H9 (cell line): ENCODE data around the gene COL4A1. TPM values are rescaled to one million over a fixed set of nuclear protein-coding genes. Genes with fewer than 3 reads are reported as not detected.

Source experiments
- DNase-seq: peaks from one replicate; pipeline ENCODE4 v3.0.0-alpha.2; 2017
- H2AFZ ChIP-seq: one replicate; pipeline ENCODE4 v1.6.1; 2013; ENCODE audit warnings: mild to moderate bottlenecking, low read length, control low read depth, moderate library complexity
- H2AK5ac ChIP-seq: 2 replicates; pipeline ENCODE4 v1.6.1; 2013; ENCODE audit warnings: low read length, control low read depth, mixed read lengths; ENCODE audit not compliant: insufficient read length
- H2BK120ac ChIP-seq: one replicate; pipeline ENCODE4 v1.6.1; 2013; ENCODE audit warnings: low read depth, mild to moderate bottlenecking, low read length, control low read depth, inconsistent platforms; ENCODE audit not compliant: poor library complexity, severe bottlenecking
- H2BK12ac ChIP-seq: 2 replicates; pipeline ENCODE4 v1.6.1; 2013; ENCODE audit warnings: low read length, control low read depth, mixed read lengths, low read depth; ENCODE audit not compliant: insufficient read length
- H2BK15ac ChIP-seq: 2 replicates; pipeline ENCODE4 v1.6.1; 2013; ENCODE audit warnings: low read depth, low read length, control low read depth
- H2BK20ac ChIP-seq: one replicate; pipeline ENCODE4 v1.6.1; 2013; ENCODE audit warnings: low read depth, mild to moderate bottlenecking, low read length, control low read depth, inconsistent platforms; ENCODE audit not compliant: poor library complexity, severe bottlenecking
- H2BK5ac ChIP-seq: 2 replicates; pipeline ENCODE4 v1.6.1; 2013; ENCODE audit warnings: low read length, control low read depth, mixed read lengths; ENCODE audit not compliant: insufficient read length
- H3K14ac ChIP-seq: 2 replicates; pipeline ENCODE4 v1.6.1; 2013; ENCODE audit warnings: low read length, control low read depth; ENCODE audit not compliant: insufficient read depth
- H3K18ac ChIP-seq: 2 replicates; pipeline ENCODE4 v1.6.1; 2013; ENCODE audit warnings: low read depth, mild to moderate bottlenecking, mixed read lengths, low read length, control low read depth; ENCODE audit not compliant: insufficient read length
- H3K23ac ChIP-seq: 2 replicates; pipeline ENCODE4 v1.6.1; 2013; ENCODE audit warnings: low read length, control low read depth, mixed read lengths, low read depth; ENCODE audit not compliant: insufficient read length
- H3K23me2 ChIP-seq: 2 replicates; pipeline ENCODE4 v1.6.1; 2013; ENCODE audit warnings: low read depth, mild to moderate bottlenecking, mixed read lengths, low read length, control low read depth; ENCODE audit not compliant: insufficient read length, poor library complexity, severe bottlenecking
- H3K27ac ChIP-seq: 2 replicates; pipeline ENCODE4 v1.5.1; 2013; ENCODE audit warnings: low read length, control low read depth, mixed read lengths, low read depth; ENCODE audit not compliant: insufficient read length
- H3K27me3 ChIP-seq: 2 replicates; pipeline ENCODE4 v1.6.1; 2013; ENCODE audit warnings: low read length, control low read depth, inconsistent platforms; ENCODE audit not compliant: insufficient read depth
- H3K4ac ChIP-seq: 2 replicates; pipeline ENCODE4 v1.6.1; 2013; ENCODE audit warnings: low read depth, mild to moderate bottlenecking, control low read depth, inconsistent platforms, low read length, moderate library complexity
- H3K4me1 ChIP-seq: 2 replicates; pipeline ENCODE4 v1.6.1; 2013; ENCODE audit warnings: low read length, control low read depth, inconsistent platforms; ENCODE audit not compliant: insufficient read depth
- H3K4me2 ChIP-seq: 2 replicates; pipeline ENCODE4 v1.6.1; 2013; ENCODE audit warnings: low read length, control low read depth, mixed read lengths; ENCODE audit not compliant: insufficient read length, insufficient read depth
- H3K56ac ChIP-seq: 2 replicates; pipeline ENCODE4 v1.6.1; 2013; ENCODE audit warnings: low read depth, mild to moderate bottlenecking, mixed read lengths, low read length, control low read depth; ENCODE audit not compliant: insufficient read length
- H3K79me1 ChIP-seq: 2 replicates; pipeline ENCODE4 v1.6.1; 2013; ENCODE audit warnings: low read depth, mild to moderate bottlenecking, moderate library complexity, low read length, control low read depth, inconsistent platforms; ENCODE audit not compliant: insufficient read depth, poor library complexity, severe bottlenecking
- H3K79me2 ChIP-seq: 2 replicates; pipeline ENCODE4 v1.6.1; 2013; ENCODE audit warnings: low read length, control low read depth, inconsistent platforms; ENCODE audit not compliant: insufficient read depth
- H3K9ac ChIP-seq: 2 replicates; pipeline ENCODE4 v1.6.1; 2013; ENCODE audit warnings: low read length, control low read depth, mixed read lengths; ENCODE audit not compliant: insufficient read length; ENCODE audit errors: extremely low read depth
- H3K9me3 ChIP-seq: one replicate; pipeline ENCODE4 v1.6.1; 2013; ENCODE audit warnings: low read depth, low read length, inconsistent platforms; ENCODE audit not compliant: control insufficient read depth
- H3T11ph ChIP-seq: one replicate; pipeline ENCODE4 v1.6.1; 2013; ENCODE audit warnings: mild to moderate bottlenecking, low read length, control low read depth, inconsistent platforms
- H4K20me1 ChIP-seq: one replicate; pipeline ENCODE4 v1.6.1; 2013; ENCODE audit not compliant: control insufficient read depth, insufficient read length, insufficient read depth
- H4K5ac ChIP-seq: 2 replicates; pipeline ENCODE4 v1.6.1; 2013; ENCODE audit warnings: low read depth, mild to moderate bottlenecking, mixed read lengths, low read length, control low read depth; ENCODE audit not compliant: insufficient read length
- H4K8ac ChIP-seq: replicated peaks from 2 replicates; pipeline ENCODE4 v1.6.1; 2013; ENCODE audit warnings: low read length, control low read depth, mixed read lengths, low read depth; ENCODE audit not compliant: insufficient read length
- H4K91ac ChIP-seq: 2 replicates; pipeline ENCODE4 v1.6.1; 2013; ENCODE audit warnings: low read depth, mild to moderate bottlenecking, moderate library complexity, mixed read lengths, low read length, control low read depth; ENCODE audit not compliant: insufficient read length
- H3K27ac Mint-ChIP-seq, 3 experiments: 2 replicates in 2 of 3; 3 replicates in 1 of 3; pipeline ENCODE4 v1.8.0; 2020 to 2021; ENCODE audit warnings: mixed read lengths in 3 of 3, mild to moderate bottlenecking in 1 of 3, moderate library complexity in 1 of 3
- H3K27me3 Mint-ChIP-seq: 2 replicates; pipeline ENCODE4 v1.8.0; 2021; ENCODE audit warnings: low read depth, mild to moderate bottlenecking, moderate library complexity, mixed read lengths
- H3K36me3 Mint-ChIP-seq, 3 experiments: 2 replicates in 2 of 3; 3 replicates in 1 of 3; pipeline ENCODE4 v1.8.0; 2020 to 2021; ENCODE audit warnings: low read depth in 3 of 3, mixed read lengths in 3 of 3; ENCODE audit not compliant: insufficient read depth in 1 of 3
- H3K4me1 Mint-ChIP-seq, 2 experiments: 2 replicates each; pipeline ENCODE4 v1.8.0; 2020; ENCODE audit warnings: mixed read lengths in 2 of 2
- H3K4me3 Mint-ChIP-seq, 2 experiments: 2 replicates in 1 of 2; 3 replicates in 1 of 2; pipeline ENCODE4 v1.8.0; 2020 to 2021; ENCODE audit warnings: mild to moderate bottlenecking in 2 of 2, mixed read lengths in 2 of 2, moderate library complexity in 1 of 2
- H3K9me3 Mint-ChIP-seq, 2 experiments: 2 replicates in 1 of 2; 3 replicates in 1 of 2; pipeline ENCODE4 v1.8.0; 2020; ENCODE audit warnings: mild to moderate bottlenecking in 2 of 2, mixed read lengths in 2 of 2, moderate library complexity in 1 of 2
- WGBS: extraction: QIAGEN DNeasy Blood & Tissue Kit; methylation state at CpG from one replicate; pipeline ENCODE4 v1.1.7; 2013; ENCODE audit warnings: missing lambda C conversion rate, low lambda C conversion rate, mixed read lengths; ENCODE audit not compliant: insufficient read length; ENCODE audit errors: extremely low coverage; 5-methylcytosine and 5-hydroxymethylcytosine counted together
- total RNA-seq: library from RNA; stranded (reverse); gene quantifications from 2 replicates; pipeline ENCODE4 v1.2.1, GENCODE V29; 2021
- TF ChIP-seq, protein P1 (sequence below): fragments of 200-600 bp; sonication (generic); conservative IDR thresholded peaks from 3 replicates; pipeline ENCODE4 v1.8.0; 2021; ENCODE audit warnings: antibody characterized with exemption, mild to moderate bottlenecking

The COL4A1 gene
- total RNA-seq, 1 experiment from 2014 or later, result 73.1 TPM

DNA sequence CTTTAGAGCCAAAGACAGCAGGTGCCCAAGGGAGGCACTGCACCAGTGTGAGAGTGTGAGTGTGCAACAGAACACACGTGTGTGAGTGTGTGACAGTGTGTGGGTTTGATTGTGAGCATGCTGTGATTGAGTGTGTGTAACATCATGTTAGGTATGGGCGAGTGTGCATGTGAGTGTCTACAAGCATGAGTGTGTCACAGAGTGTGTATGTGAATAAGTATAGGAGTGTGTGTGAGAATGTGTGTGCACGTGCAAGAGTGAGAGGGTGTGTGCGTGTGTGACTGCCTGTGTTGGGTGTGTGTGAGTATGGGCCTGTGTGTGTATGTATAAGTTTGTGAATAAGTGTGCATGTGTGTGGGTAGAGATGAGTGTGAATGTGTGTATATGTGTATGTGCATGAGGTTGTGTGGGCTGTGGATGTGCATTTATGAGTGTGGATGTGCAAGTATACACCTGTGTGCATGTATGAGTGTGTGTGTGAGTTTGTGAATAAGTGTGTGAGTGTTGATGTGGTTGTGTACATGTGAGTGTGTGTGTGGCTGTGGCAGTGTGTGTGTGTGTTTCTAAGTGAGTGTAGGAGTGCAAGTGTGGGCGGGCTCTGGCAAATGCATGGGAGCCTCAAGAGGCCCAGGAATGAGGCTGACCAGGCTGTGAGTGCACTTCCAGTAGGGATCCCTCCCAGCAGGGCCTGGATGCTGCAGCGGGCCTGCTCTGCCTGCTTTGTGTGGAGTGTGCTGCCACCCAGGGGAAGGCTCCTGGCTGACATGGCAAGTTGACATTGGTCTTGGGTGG lies 198.4 kb downstream of the COL4A1 start:
- no peak overlapping the region for H2BK5ac ChIP-seq
- no peak overlapping the region for H2BK12ac ChIP-seq
- peaks cover 22 to 25% of the 10 kb centered on the region in 2 experiments for H3K4me1 Mint-ChIP-seq
- H3K14ac ChIP-seq, result no peak overlapping the region
- no peak overlapping the region for H3T11ph ChIP-seq
- peak overlapping the region; percentile 26 for H4K8ac ChIP-seq
- no peaks in the 10 kb centered on the region for H3K23me2 ChIP-seq
- no peaks in the 10 kb centered on the region for H3K79me2 ChIP-seq
- H2AFZ ChIP-seq, result no peak overlapping the region
- no peak overlapping the region; a peak in 1 of 7 replicates for H3K27ac Mint-ChIP-seq
- H3K27me3 ChIP-seq, result no peaks in the 10 kb centered on the region
- no peak overlapping the region for H4K91ac ChIP-seq
- H2BK120ac ChIP-seq, result no peak overlapping the region
- H3K9ac ChIP-seq, result no peak overlapping the region
- H4K20me1 ChIP-seq, result no peaks in the 10 kb centered on the region
- no peak overlapping the region for H3K4me2 ChIP-seq
- no peak overlapping the region for H3K4ac ChIP-seq
- no peak overlapping the region for H2BK15ac ChIP-seq
- TF ChIP-seq, protein P1, sequence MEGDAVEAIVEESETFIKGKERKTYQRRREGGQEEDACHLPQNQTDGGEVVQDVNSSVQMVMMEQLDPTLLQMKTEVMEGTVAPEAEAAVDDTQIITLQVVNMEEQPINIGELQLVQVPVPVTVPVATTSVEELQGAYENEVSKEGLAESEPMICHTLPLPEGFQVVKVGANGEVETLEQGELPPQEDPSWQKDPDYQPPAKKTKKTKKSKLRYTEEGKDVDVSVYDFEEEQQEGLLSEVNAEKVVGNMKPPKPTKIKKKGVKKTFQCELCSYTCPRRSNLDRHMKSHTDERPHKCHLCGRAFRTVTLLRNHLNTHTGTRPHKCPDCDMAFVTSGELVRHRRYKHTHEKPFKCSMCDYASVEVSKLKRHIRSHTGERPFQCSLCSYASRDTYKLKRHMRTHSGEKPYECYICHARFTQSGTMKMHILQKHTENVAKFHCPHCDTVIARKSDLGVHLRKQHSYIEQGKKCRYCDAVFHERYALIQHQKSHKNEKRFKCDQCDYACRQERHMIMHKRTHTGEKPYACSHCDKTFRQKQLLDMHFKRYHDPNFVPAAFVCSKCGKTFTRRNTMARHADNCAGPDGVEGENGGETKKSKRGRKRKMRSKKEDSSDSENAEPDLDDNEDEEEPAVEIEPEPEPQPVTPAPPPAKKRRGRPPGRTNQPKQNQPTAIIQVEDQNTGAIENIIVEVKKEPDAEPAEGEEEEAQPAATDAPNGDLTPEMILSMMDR, result peak; percentile 69
- H3K27me3 Mint-ChIP-seq, result peaks cover 2% of the 10 kb centered on the region; the same call in 1 of the 2 replicates
- no peaks in the 10 kb centered on the region for H3K36me3 Mint-ChIP-seq
- no peaks in the 10 kb centered on the region for H3K9me3 Mint-ChIP-seq
- no peak overlapping the region for H2AK5ac ChIP-seq
- no peaks in the 10 kb centered on the region for H3K9me3 ChIP-seq
- no peak overlapping the region for H3K18ac ChIP-seq
- DNase-seq, result peak; percentile 83
- no peak overlapping the region for H3K27ac ChIP-seq
- no peak overlapping the region for H4K5ac ChIP-seq
- no CpG with 5 or more reads among the region's 6 CpGs for WGBS
- H3K23ac ChIP-seq, result no peak overlapping the region
- H3K4me1 ChIP-seq, result no peaks in the 10 kb centered on the region
- H2BK20ac ChIP-seq, result no peak overlapping the region
- H3K56ac ChIP-seq, result no peak overlapping the region
- H3K79me1 ChIP-seq, result no peaks in the 10 kb centered on the region
- no peak overlapping the region; a peak in 1 of 5 replicates for H3K4me3 Mint-ChIP-seq
